Measurements from ENCODE around the gene CALD1.

Gene CALD1

GRCh38 chr7:134945691-134946090 lies 166.3 kb downstream of the CALD1 start:
- no peak for DNase-seq (ENCODE audit: low read depth)
- no peak overlapping the region for H3K4me3 ChIP-seq (ENCODE audit: control insufficient read depth, low read depth, low read length)
- TF ChIP-seq CTCF (conservative IDR thresholded peaks at IDR 0.05; ENCODE audit: control insufficient read depth, insufficient read depth, low read depth, low read length), result no peak

- TF ChIP-seq CTCF (conservative IDR thresholded peaks at IDR 0.05; ENCODE audit: control insufficient read depth, insufficient read depth, low read depth, low read length), result no peak
- DNase-seq (ENCODE audit: low read depth), result peak; percentile 51
- H3K4me3 ChIP-seq (ENCODE audit: control insufficient read depth, low read depth, low read length), result no peak overlapping the region
Measured at GRCh38 chr7:134946260-134946659, 166.8 kb downstream of the CALD1 start.

- no peak for DNase-seq (ENCODE audit: low read depth)
- no peak overlapping the region for H3K4me3 ChIP-seq (ENCODE audit: control insufficient read depth, low read depth, low read length)
- no peak for TF ChIP-seq CTCF (conservative IDR thresholded peaks at IDR 0.05; ENCODE audit: control insufficient read depth, insufficient read depth, low read depth, low read length)
Measured at GRCh38 chr7:134947329-134947728, 167.9 kb downstream of the CALD1 start.

GRCh38 chr7:134947831-134948230 lies 168.4 kb downstream of the CALD1 start:
- no peak for TF ChIP-seq CTCF (conservative IDR thresholded peaks at IDR 0.05; ENCODE audit: control insufficient read depth, insufficient read depth, low read depth, low read length)
- H3K4me3 ChIP-seq (ENCODE audit: control insufficient read depth, low read depth, low read length), result no peak overlapping the region
- no peak for DNase-seq (ENCODE audit: low read depth)

GRCh38 chr7:134948246-134948645 lies 168.8 kb downstream of the CALD1 start:
- H3K4me3 ChIP-seq (ENCODE audit: control insufficient read depth, low read depth, low read length), result no peak overlapping the region
- DNase-seq (ENCODE audit: low read depth), result no peak
- no peak for TF ChIP-seq CTCF (conservative IDR thresholded peaks at IDR 0.05; ENCODE audit: control insufficient read depth, insufficient read depth, low read depth, low read length)

GRCh38 chr7:134948736-134949135 lies 169.3 kb downstream of the CALD1 start:
- H3K4me3 ChIP-seq (ENCODE audit: control insufficient read depth, low read depth, low read length), result no peak overlapping the region
- no peak for TF ChIP-seq CTCF (conservative IDR thresholded peaks at IDR 0.05; ENCODE audit: control insufficient read depth, insufficient read depth, low read depth, low read length)
- DNase-seq (ENCODE audit: low read depth), result peak; percentile 30

GRCh38 chr7:134949171-134949570 lies 169.7 kb downstream of the CALD1 start:
- H3K4me3 ChIP-seq (ENCODE audit: control insufficient read depth, low read depth, low read length), result no peak overlapping the region
- no peak for TF ChIP-seq CTCF (conservative IDR thresholded peaks at IDR 0.05; ENCODE audit: control insufficient read depth, insufficient read depth, low read depth, low read length)
- no peak for DNase-seq (ENCODE audit: low read depth)

All from fibroblast of mammary gland (primary cell).